Suprapubic skin (tissue), 3 donors: ENCODE results near the gene RPL5.

Source experiments
- EP300 ChIP-seq: sonication (generic); formaldehyde crosslinking; IDR thresholded peaks from one replicate; pipeline ENCODE4 v1.6.1; 2017; ENCODE audit warnings: antibody characterized with exemption
- POLR2A ChIP-seq, 2 donors: fragments of 450-650 bp; IDR thresholded peaks; one replicate each; pipeline ENCODE4 v1.6.1; 2017; ENCODE audit warnings: antibody characterized with exemption in 2 of 2, mild to moderate bottlenecking in 2 of 2, moderate library complexity in 2 of 2
- TF ChIP-seq, protein P1 (sequence below), 2 donors: fragments of 200-600 bp in 1 of 2; fragments of 450-650 bp in 1 of 2; sonication (generic) in 1 of 2; IDR thresholded peaks; one replicate each; pipeline ENCODE4 v1.5.1; 2016 to 2019; ENCODE audit warnings: antibody characterized with exemption in 2 of 2, mild to moderate bottlenecking in 1 of 2, moderate library complexity in 1 of 2

DNA sequence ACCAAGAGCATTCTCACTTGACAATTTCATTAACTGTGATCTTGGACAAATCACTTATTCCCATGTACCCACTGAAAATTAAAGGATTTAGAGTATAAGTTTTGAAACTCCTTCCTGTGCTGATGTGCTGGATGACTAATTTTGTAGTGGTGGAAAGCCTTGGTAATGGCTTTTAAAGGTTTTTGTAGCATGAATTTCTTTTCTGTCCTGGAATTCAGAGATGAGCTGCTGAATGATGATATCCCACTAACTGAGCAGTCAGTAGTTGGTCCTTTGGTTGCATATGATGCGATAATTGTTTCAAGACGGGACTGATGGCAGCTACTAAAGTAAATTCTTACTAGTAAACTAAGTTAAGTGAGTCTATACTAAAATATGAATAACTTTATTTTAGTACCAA, 5.2 kb downstream of the RPL5 start:
- TF ChIP-seq, protein P1, sequence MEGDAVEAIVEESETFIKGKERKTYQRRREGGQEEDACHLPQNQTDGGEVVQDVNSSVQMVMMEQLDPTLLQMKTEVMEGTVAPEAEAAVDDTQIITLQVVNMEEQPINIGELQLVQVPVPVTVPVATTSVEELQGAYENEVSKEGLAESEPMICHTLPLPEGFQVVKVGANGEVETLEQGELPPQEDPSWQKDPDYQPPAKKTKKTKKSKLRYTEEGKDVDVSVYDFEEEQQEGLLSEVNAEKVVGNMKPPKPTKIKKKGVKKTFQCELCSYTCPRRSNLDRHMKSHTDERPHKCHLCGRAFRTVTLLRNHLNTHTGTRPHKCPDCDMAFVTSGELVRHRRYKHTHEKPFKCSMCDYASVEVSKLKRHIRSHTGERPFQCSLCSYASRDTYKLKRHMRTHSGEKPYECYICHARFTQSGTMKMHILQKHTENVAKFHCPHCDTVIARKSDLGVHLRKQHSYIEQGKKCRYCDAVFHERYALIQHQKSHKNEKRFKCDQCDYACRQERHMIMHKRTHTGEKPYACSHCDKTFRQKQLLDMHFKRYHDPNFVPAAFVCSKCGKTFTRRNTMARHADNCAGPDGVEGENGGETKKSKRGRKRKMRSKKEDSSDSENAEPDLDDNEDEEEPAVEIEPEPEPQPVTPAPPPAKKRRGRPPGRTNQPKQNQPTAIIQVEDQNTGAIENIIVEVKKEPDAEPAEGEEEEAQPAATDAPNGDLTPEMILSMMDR (IDR thresholded peaks at IDR 0.05): no peak
- TF ChIP-seq EP300 (no peak), POLR2A (IDR thresholded peaks at IDR 0.05) (no peak)
